WERI-Rb-1 (cell line): Measurements from ENCODE around the gene PCSK5.

ENCODE experiments used
- DNase-seq: peaks from one replicate; pipeline ENCODE4 v3.0.0-alpha.2; 2020
- H3K27ac ChIP-seq: fragments of 250-450 bp; sonication (Bioruptor Pico); 2 replicates; pipeline ENCODE4 v1.5.1; 2020; ENCODE audit warnings: mild to moderate bottlenecking, moderate library complexity
- H3K27me3 ChIP-seq: fragments of 250-450 bp; sonication (Bioruptor Pico); 2 replicates; pipeline ENCODE4 v1.5.1; 2021; ENCODE audit warnings: mild to moderate bottlenecking, low read depth, moderate library complexity; ENCODE audit not compliant: insufficient read depth, severe bottlenecking
- H3K36me3 ChIP-seq: fragments of 250-450 bp; sonication (Bioruptor Pico); 2 replicates; pipeline ENCODE4 v1.5.1; 2020; ENCODE audit warnings: mild to moderate bottlenecking, moderate library complexity
- H3K4me3 ChIP-seq: 2 replicates; pipeline ENCODE4 v1.5.1; 2011; ENCODE audit warnings: low read depth, mild to moderate bottlenecking, control low read depth, low read length
- H3K9me3 ChIP-seq: fragments of 250-450 bp; sonication (Bioruptor Pico); 2 replicates; pipeline ENCODE4 v1.5.1; 2021; ENCODE audit warnings: mild to moderate bottlenecking, moderate library complexity; ENCODE audit not compliant: severe bottlenecking
- CTCF ChIP-seq: IDR thresholded peaks from 2 replicates; pipeline ENCODE4 v1.5.1; 2011; ENCODE audit warnings: low read depth, mild to moderate bottlenecking, control low read depth, inconsistent platforms, low read length

Gene PCSK5

GRCh38 chr9:75906531-75906930 lies 16.1 kb downstream of the PCSK5 start:
- Histone ChIP-seq H3K9me3 (no peaks in the 10 kb centered on the region), H3K27me3 (no peaks in the 10 kb centered on the region), H3K27ac (no peak overlapping the region), H3K4me3 (no peak overlapping the region), H3K36me3 (no peaks in the 10 kb centered on the region)
- no peak for TF ChIP-seq CTCF
- DNase-seq = no peak

DNA sequence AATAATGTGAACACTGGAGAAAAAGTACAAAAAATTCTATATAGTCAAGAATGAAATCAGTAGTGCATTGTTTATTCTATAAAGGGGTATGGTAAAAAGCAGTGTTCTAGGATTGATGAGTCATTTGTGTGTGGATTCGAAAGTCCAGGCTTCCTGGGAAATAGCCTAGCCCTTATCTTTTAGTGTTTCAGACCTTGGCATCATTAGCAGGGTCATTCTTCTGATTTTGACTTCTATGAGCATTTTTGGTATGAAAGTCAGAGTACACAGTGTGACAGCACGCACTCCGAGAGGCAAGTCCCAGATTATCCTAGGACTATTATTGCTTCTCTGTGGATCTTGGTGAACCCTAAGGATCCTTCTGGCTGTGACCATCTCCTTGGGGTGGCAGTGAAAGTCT lies 16.9 kb downstream of the PCSK5 start:
- no peak for TF ChIP-seq CTCF
- Histone ChIP-seq H3K27ac (no peak overlapping the region), H3K4me3 (no peak overlapping the region), H3K9me3 (no peaks in the 10 kb centered on the region), H3K27me3 (no peaks in the 10 kb centered on the region), H3K36me3 (no peaks in the 10 kb centered on the region)
- no peak for DNase-seq

DNA sequence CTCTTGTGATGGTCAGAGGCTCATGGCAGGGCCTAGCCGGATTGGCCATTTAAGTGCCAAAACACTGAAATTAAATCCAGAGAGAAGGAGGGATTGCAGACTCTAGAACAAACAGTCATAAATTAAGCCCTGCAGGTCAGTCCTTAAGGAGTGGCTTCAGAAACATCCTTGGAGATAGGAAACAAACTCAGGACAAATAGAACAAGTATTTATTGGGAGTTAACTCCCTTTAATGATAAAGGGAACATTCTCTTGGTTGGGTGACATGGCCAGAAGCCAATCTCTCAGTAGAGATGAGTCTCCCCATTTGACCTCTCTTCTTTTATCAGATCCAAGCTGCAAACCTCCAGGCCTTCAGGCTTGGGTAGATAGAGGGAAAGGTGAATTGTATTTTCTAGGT lies 17.4 kb downstream of the PCSK5 start:
- no peak for DNase-seq
- H3K27me3 ChIP-seq = no peaks in the 10 kb centered on the region
- H3K9me3 ChIP-seq = no peaks in the 10 kb centered on the region
- no peak for TF ChIP-seq CTCF
- H3K27ac ChIP-seq = no peak overlapping the region
- H3K4me3 ChIP-seq = no peak overlapping the region
- no peaks in the 10 kb centered on the region for H3K36me3 ChIP-seq

DNA sequence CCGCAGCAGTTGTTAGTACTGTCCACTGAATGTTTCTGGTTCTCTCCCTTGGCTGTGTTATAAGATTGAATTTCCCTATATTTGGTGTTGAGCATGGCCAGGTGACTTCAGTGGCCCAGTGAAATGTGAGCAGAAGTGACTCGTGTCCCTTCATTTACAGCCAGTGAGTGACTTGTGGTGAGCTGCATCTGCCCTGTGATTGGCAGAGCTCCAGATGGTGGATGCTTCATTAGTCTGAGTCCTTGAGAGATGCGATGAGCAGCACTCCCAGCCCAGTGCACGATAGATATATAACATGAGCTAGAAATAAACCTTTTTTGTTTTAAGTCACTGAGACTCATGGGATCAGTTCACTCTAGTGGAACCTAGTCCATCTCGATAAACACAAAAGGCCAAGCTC lies 19.3 kb downstream of the PCSK5 start:
- Histone ChIP-seq H3K4me3 (no peak overlapping the region), H3K27me3 (no peaks in the 10 kb centered on the region), H3K9me3 (no peaks in the 10 kb centered on the region), H3K36me3 (no peaks in the 10 kb centered on the region), H3K27ac (no peak overlapping the region)
- no peak for TF ChIP-seq CTCF
- DNase-seq = no peak

- no peak for DNase-seq
- H3K36me3 ChIP-seq = no peaks in the 10 kb centered on the region
Observed at GRCh38 chr9:75910731-75911130, 20.3 kb downstream of the PCSK5 start.

More at GRCh38 chr9:75910731-75911130, 20.3 kb downstream of the PCSK5 start:
- H3K27me3 ChIP-seq = no peaks in the 10 kb centered on the region
- no peak overlapping the region for H3K4me3 ChIP-seq
- no peaks in the 10 kb centered on the region for H3K9me3 ChIP-seq
- no peak for TF ChIP-seq CTCF
- no peak overlapping the region for H3K27ac ChIP-seq
